ENCODE data around the gene BAG3. TPM values are rescaled to one million over a fixed set of nuclear protein-coding genes. Genes with fewer than 3 reads are reported as not detected.

The BAG3 gene
- total RNA-seq, 2 experiments from 2014 or later = 1.9 to 2.6 TPM

DNA sequence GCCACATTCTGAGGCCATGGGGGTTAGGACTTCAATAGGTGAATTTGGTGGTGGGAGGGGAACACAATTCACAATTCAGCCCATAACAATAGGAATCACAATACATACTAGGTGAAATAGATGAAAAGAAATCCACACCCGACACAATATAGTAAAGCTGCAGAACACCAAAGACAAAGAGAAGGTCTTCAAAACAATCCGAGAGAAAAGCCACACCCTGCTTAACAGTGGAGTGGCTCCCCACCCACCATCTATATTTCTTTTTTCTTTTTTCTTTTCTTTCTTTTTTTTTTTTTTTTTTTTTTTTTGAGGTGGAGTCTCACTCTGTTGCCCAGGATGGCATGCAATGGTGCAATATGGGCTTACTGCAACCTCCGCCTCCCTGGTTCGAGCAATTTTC is 39.7 kb upstream of the BAG3 start:
- POLR2A ChIA-PET = interaction anchor here (0.6 to 0.7 kb wide), 3 partner anchors 145 to 463 kb away, joined by 3 to 4 read pairs (median 3); no protein-coding TSS in a partner anchor
- Histone ChIP-seq H3K9me2 (ENCODE audit: insufficient read depth, low read length) (no peaks in the 10 kb centered on the region), H3K4me1 (ENCODE audit: insufficient read depth, low read length, poor library complexity, severe bottlenecking) (no peaks in the 10 kb centered on the region), H3K36me3 (ENCODE audit: insufficient read depth, low read length) (no peaks in the 10 kb centered on the region), H3K4me3 (ENCODE audit: low read depth, low read length, poor library complexity, severe bottlenecking) (no peak overlapping the region), H3K27ac (ENCODE audit: low read depth, low read length, poor library complexity, severe bottlenecking) (no peak overlapping the region), H3K4me2 (ENCODE audit: low read length) (no peak overlapping the region), H3K79me2 (ENCODE audit: insufficient read depth, low read depth, low read length) (no peaks in the 10 kb centered on the region), H4K20me1 (ENCODE audit: insufficient read depth, low read length) (no peaks in the 10 kb centered on the region), H2AFZ (ENCODE audit: low read length) (no peak overlapping the region), H3K9me3 (ENCODE audit: low read length) (no peaks in the 10 kb centered on the region)
- CTCF ChIA-PET (ENCODE audit: unreplicated experiment) = no interaction called here
- intact Hi-C loops (cut with micrococcal nuclease; ENCODE audit: unreplicated experiment) = no loop called here
- TF ChIP-seq EZH2phosphoT487 (IDR thresholded peaks at IDR 0.05; ENCODE audit: borderline replicate concordance, low read depth, low read length) (no peak), CTCF (conservative IDR thresholded peaks at IDR 0.05; ENCODE audit: low read length) (no peak)
- DNase-seq (ENCODE audit: low spot score) = no peak
- BruUV-seq (replicated peaks) = no TSS peak

GRCh38 chr10:119613741-119614140 is 37.4 kb upstream of the BAG3 start:
- Histone ChIP-seq H3K36me3 (ENCODE audit: insufficient read depth, low read length) (no peaks in the 10 kb centered on the region), H3K9me3 (ENCODE audit: low read length) (no peaks in the 10 kb centered on the region), H3K27ac (ENCODE audit: low read depth, low read length, poor library complexity, severe bottlenecking) (no peak overlapping the region), H3K79me2 (ENCODE audit: insufficient read depth, low read depth, low read length) (no peaks in the 10 kb centered on the region), H3K9me2 (ENCODE audit: insufficient read depth, low read length) (no peaks in the 10 kb centered on the region), H3K4me1 (ENCODE audit: insufficient read depth, low read length, poor library complexity, severe bottlenecking) (no peaks in the 10 kb centered on the region), H2AFZ (ENCODE audit: low read length) (no peak overlapping the region), H3K4me2 (ENCODE audit: low read length) (no peak overlapping the region), H3K4me3 (ENCODE audit: low read depth, low read length, poor library complexity, severe bottlenecking) (no peak overlapping the region), H4K20me1 (ENCODE audit: insufficient read depth, low read length) (no peaks in the 10 kb centered on the region)
- ChIA-PET CTCF (ENCODE audit: unreplicated experiment) (no interaction called here), POLR2A (interaction anchor here (2.4 kb wide), 1 partner anchor 15 kb away, joined by 7 read pairs; no protein-coding TSS in a partner anchor)
- no TSS peak for BruUV-seq (replicated peaks)
- TF ChIP-seq EZH2phosphoT487 (IDR thresholded peaks at IDR 0.05; ENCODE audit: borderline replicate concordance, low read depth, low read length) (no peak), CTCF (conservative IDR thresholded peaks at IDR 0.05; ENCODE audit: low read length) (no peak)
- intact Hi-C loops (cut with micrococcal nuclease; ENCODE audit: unreplicated experiment) = no loop called here
- no peak for DNase-seq (ENCODE audit: low spot score)

DNA sequence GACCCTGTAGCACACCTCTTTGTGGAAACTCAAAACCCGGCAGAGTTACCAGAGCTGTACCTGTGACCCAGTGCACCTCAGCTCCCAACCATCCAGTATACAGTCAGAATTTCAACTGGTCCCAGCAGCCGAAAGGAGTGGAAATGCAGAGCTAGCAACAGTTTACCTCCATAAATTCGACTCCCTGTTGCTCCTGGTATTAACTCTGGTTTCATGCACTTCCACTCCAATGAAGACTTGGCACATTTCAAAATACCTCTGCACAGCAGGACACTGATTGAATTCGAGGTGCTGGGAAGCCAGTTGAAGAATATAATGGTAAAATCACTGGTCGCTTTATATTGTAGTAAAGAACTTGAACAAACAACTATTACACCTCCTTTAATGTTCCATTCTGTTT is 36.5 kb upstream of the BAG3 start:
- POLR2A ChIA-PET = interaction anchor here (2.4 kb wide), 1 partner anchor 14 kb away, joined by 7 read pairs; no protein-coding TSS in a partner anchor
- no TSS peak for BruUV-seq (replicated peaks)

More for the DNA sequence above, 36.5 kb upstream of the BAG3 start:
- Histone ChIP-seq H3K9me2 (ENCODE audit: insufficient read depth, low read length) (no peaks in the 10 kb centered on the region), H3K4me1 (ENCODE audit: insufficient read depth, low read length, poor library complexity, severe bottlenecking) (no peaks in the 10 kb centered on the region), H4K20me1 (ENCODE audit: insufficient read depth, low read length) (no peaks in the 10 kb centered on the region), H3K4me2 (ENCODE audit: low read length) (no peak overlapping the region), H3K9me3 (ENCODE audit: low read length) (no peaks in the 10 kb centered on the region), H3K4me3 (ENCODE audit: low read depth, low read length, poor library complexity, severe bottlenecking) (no peak overlapping the region), H3K36me3 (ENCODE audit: insufficient read depth, low read length) (no peaks in the 10 kb centered on the region), H2AFZ (ENCODE audit: low read length) (no peak overlapping the region), H3K27ac (ENCODE audit: low read depth, low read length, poor library complexity, severe bottlenecking) (no peak overlapping the region), H3K79me2 (ENCODE audit: insufficient read depth, low read depth, low read length) (no peaks in the 10 kb centered on the region)
- no peak for DNase-seq (ENCODE audit: low spot score)
- CTCF ChIA-PET (ENCODE audit: unreplicated experiment) = no interaction called here
- no peak for TF ChIP-seq CTCF (conservative IDR thresholded peaks at IDR 0.05; ENCODE audit: low read length)
- no peak for TF ChIP-seq EZH2phosphoT487 (IDR thresholded peaks at IDR 0.05; ENCODE audit: borderline replicate concordance, low read depth, low read length)
- intact Hi-C loops (cut with micrococcal nuclease; ENCODE audit: unreplicated experiment) = no loop called here
